ENCODE results near the gene GTSE1. TPM values are rescaled to one million over a fixed set of nuclear protein-coding genes. Genes with fewer than 3 reads are reported as not detected.

Gene GTSE1
- total RNA-seq (under 1 TPM; 0.30 to 0.68 TPM), polyA plus RNA-seq (not detected), total RNA-seq (0 to 0.78 (median 0.41) reads per million in 6 experiments)

GRCh38 chr22:46296257-46297150, at the start of gene GTSE1:
Gene GTSE1 (plus strand): TSS chr22:46296870. CDS start chr22:46297401, 531 bp downstream.
- POLR2A ChIA-PET: interaction anchor here (0.6 to 2.1 kb wide), 9 partner anchors 9 to 466 kb away, joined by 3 to 11 read pairs (median 7); partner anchors contain the start of genes CDPF1, TBC1D22A and TRMU
- H3K27me3 Mint-ChIP-seq: peaks cover 2 to 26% (median 15%) of the 10 kb centered on the region in 5 donors
- peak within 1 kb of the TSS; percentile 82 to 96 (median 90) for H3K4me3 Mint-ChIP-seq
- H3K27ac Mint-ChIP-seq: peak within 1 kb of the TSS; percentile 93 to 99 (median 98)
- peaks cover 0 to 7% (median 6%) of the 10 kb centered on the region in 3 donors for H3K36me3 Mint-ChIP-seq
- no peaks in the 10 kb centered on the region for H3K9me3 Mint-ChIP-seq
- DNase-seq: peak; percentile 90 to 99 (median 96)
- peak; percentile 98 to 99 for ATAC-seq
- H3K4me1 Mint-ChIP-seq: peaks cover 15 to 44% (median 33%) of the 10 kb centered on the region in 4 donors

GRCh38 chr22:46247443-46247975, 49.2 kb upstream of the GTSE1 start:
- peak overlapping the region in 2 of 10 donors; percentile 36 to 79 for H3K4me3 Mint-ChIP-seq
- H3K27me3 Mint-ChIP-seq: no peaks in the 10 kb centered on the region
- DNase-seq: no peak
- POLR2A ChIA-PET: interaction anchor here (1.6 kb wide), 1 partner anchor 9 kb away, joined by 4 read pairs; no protein-coding TSS in a partner anchor
- peaks cover 6 to 41% (median 30%) of the 10 kb centered on the region in 4 donors for H3K4me1 Mint-ChIP-seq
- ATAC-seq: no peak
- H3K36me3 Mint-ChIP-seq: peaks cover 0 to 19% (median 4%) of the 10 kb centered on the region in 3 donors
- no peaks in the 10 kb centered on the region for H3K9me3 Mint-ChIP-seq
- H3K27ac Mint-ChIP-seq: no peak overlapping the region

- H3K27me3 Mint-ChIP-seq: no peaks in the 10 kb centered on the region
- POLR2A ChIA-PET: interaction anchor here (0.7 to 2.1 kb wide), 11 partner anchors 9 to 1023 kb away, joined by 3 to 11 read pairs (median 3); partner anchors contain the start of genes GTSE1, PPARA and TTC38
Observed at GRCh38 chr22:46250035-46250782, 46.5 kb upstream of the GTSE1 start, which contains the start of gene CDPF1. Gene CDPF1 (minus strand): TSS chr22:46250293. CDS start chr22:46248284, 2,009 bp downstream.

GRCh38 chr22:46250783-46251125, 45.9 kb upstream of the GTSE1 start:
- POLR2A ChIA-PET: interaction anchor here (1.0 to 2.1 kb wide), 10 partner anchors 9 to 215 kb away, joined by 3 to 11 read pairs (median 4); partner anchors contain the start of genes GTSE1, PPARA and TTC38
- peak overlapping the region; percentile 51 to 86 (median 80) for H3K27ac Mint-ChIP-seq
- H3K4me1 Mint-ChIP-seq: peaks cover 6 to 41% (median 30%) of the 10 kb centered on the region in 4 donors
- H3K27me3 Mint-ChIP-seq: no peaks in the 10 kb centered on the region
- DNase-seq (peak in 1 of 10 donors; percentile 9), ATAC-seq (no peak)
- peak overlapping the region; percentile 76 to 91 (median 84) for H3K4me3 Mint-ChIP-seq
- peaks cover 0 to 4% (median 0%) of the 10 kb centered on the region in 3 donors for H3K36me3 Mint-ChIP-seq
- no peaks in the 10 kb centered on the region for H3K9me3 Mint-ChIP-seq

More at GRCh38 chr22:46250035-46250782, 46.5 kb upstream of the GTSE1 start, which contains the start of gene CDPF1:
- DNase-seq: peak; percentile 80 to 91 (median 86)
- peaks cover 6 to 43% (median 32%) of the 10 kb centered on the region in 4 donors for H3K4me1 Mint-ChIP-seq
- peaks cover 0 to 6% (median 0%) of the 10 kb centered on the region in 3 donors for H3K36me3 Mint-ChIP-seq
- peak; percentile 92 to 95 for ATAC-seq
- H3K27ac Mint-ChIP-seq: peak within 1 kb of the TSS; percentile 51 to 87 (median 81)
- H3K4me3 Mint-ChIP-seq: peak within 1 kb of the TSS; percentile 76 to 91 (median 84)
- no peaks in the 10 kb centered on the region for H3K9me3 Mint-ChIP-seq

GRCh38 chr22:46251266-46251665, 45.4 kb upstream of the GTSE1 start:
- Mint-ChIP-seq H3K4me1 (peaks cover 6 to 38% (median 29%) of the 10 kb centered on the region in 4 donors), H3K9me3 (peaks cover 0 to under 1% (median 0%) of the 10 kb centered on the region in 9 donors), H3K27me3 (no peaks in the 10 kb centered on the region), H3K36me3 (peaks cover 0 to 3% (median 0%) of the 10 kb centered on the region in 3 donors), H3K27ac (peak overlapping the region; percentile 51 to 87 (median 81)), H3K4me3 (peak overlapping the region; percentile 76 to 91 (median 84))
- DNase-seq: no peak
- POLR2A ChIA-PET: interaction anchor here (1.1 to 2.1 kb wide), 4 partner anchors 8 to 110 kb away, joined by 3 to 7 read pairs (median 4); partner anchors contain the start of gene TTC38
- no peak for ATAC-seq

- Mint-ChIP-seq H3K36me3 (peaks cover 0 to 2% (median 0%) of the 10 kb centered on the region in 3 donors), H3K27ac (peak overlapping the region in 5 of 10 donors; percentile 12 to 81 (median 78)), H3K27me3 (no peaks in the 10 kb centered on the region), H3K4me3 (peak overlapping the region in 7 of 10 donors; percentile 82 to 91 (median 83)), H3K9me3 (peaks cover 0 to 7% (median 0%) of the 10 kb centered on the region in 9 donors), H3K4me1 (peaks cover 6 to 33% (median 26%) of the 10 kb centered on the region in 4 donors)
- no peak for DNase-seq
- no peak for ATAC-seq
- POLR2A ChIA-PET: interaction anchor here (1.5 kb wide), 1 partner anchor 16 kb away, joined by 3 read pairs; the partner anchor contains the start of gene TTC38
Observed at GRCh38 chr22:46251816-46252380, 44.8 kb upstream of the GTSE1 start.

GRCh38 chr22:46256358-46256958, 40.2 kb upstream of the GTSE1 start:
- Mint-ChIP-seq H3K27ac (no peak overlapping the region), H3K9me3 (peaks cover 0 to 37% (median 5%) of the 10 kb centered on the region in 9 donors), H3K27me3 (peaks cover 16 to 28% (median 24%) of the 10 kb centered on the region in 5 donors), H3K36me3 (peaks cover 0 to 13% (median 5%) of the 10 kb centered on the region in 3 donors), H3K4me3 (no peak overlapping the region), H3K4me1 (peaks cover 2 to 8% (median 6%) of the 10 kb centered on the region in 4 donors)
- POLR2A ChIA-PET: no interaction called here
- DNase-seq: no peak
- ATAC-seq: no peak

- no peak for DNase-seq
- no peak overlapping the region for H3K4me3 Mint-ChIP-seq
- H3K36me3 Mint-ChIP-seq: peaks cover 0 to 13% (median 5%) of the 10 kb centered on the region in 3 donors
- POLR2A ChIA-PET: interaction anchor here (0.7 kb wide), 1 partner anchor 9 kb away, joined by 3 read pairs; no protein-coding TSS in a partner anchor
- no peak overlapping the region for H3K27ac Mint-ChIP-seq
- peaks cover 0 to 10% (median 3%) of the 10 kb centered on the region in 4 donors for H3K4me1 Mint-ChIP-seq
- peaks cover 29 to 53% (median 43%) of the 10 kb centered on the region in 5 donors for H3K27me3 Mint-ChIP-seq
- ATAC-seq: no peak
- peaks cover 0 to 40% (median 5%) of the 10 kb centered on the region in 9 donors for H3K9me3 Mint-ChIP-seq
Observed at GRCh38 chr22:46259374-46259773, 37.3 kb upstream of the GTSE1 start.

- H3K36me3 Mint-ChIP-seq: peaks cover 0 to 13% (median 5%) of the 10 kb centered on the region in 3 donors
- POLR2A ChIA-PET: no interaction called here
- H3K4me1 Mint-ChIP-seq: peaks cover 0 to 10% (median 4%) of the 10 kb centered on the region in 4 donors
- peaks cover 0 to 40% (median 5%) of the 10 kb centered on the region in 9 donors for H3K9me3 Mint-ChIP-seq
- no peak overlapping the region for H3K27ac Mint-ChIP-seq
- H3K27me3 Mint-ChIP-seq: peaks cover 29 to 55% (median 46%) of the 10 kb centered on the region in 5 donors
- ATAC-seq (no peak), DNase-seq (no peak)
- no peak overlapping the region for H3K4me3 Mint-ChIP-seq
Observed at GRCh38 chr22:46260038-46260437, 36.6 kb upstream of the GTSE1 start.

- no peak for DNase-seq
- peak in 1 of 2 donors; percentile 39 for ATAC-seq
- Mint-ChIP-seq H3K4me3 (peak overlapping the region in 4 of 10 donors; percentile 7 to 40 (median 22)), H3K9me3 (peaks cover 0 to 28% (median 2%) of the 10 kb centered on the region in 9 donors), H3K27me3 (peaks cover 30 to 55% (median 49%) of the 10 kb centered on the region in 5 donors), H3K36me3 (peaks cover 0 to 21% (median 5%) of the 10 kb centered on the region in 3 donors), H3K4me1 (peaks cover 0 to 17% (median 8%) of the 10 kb centered on the region in 4 donors), H3K27ac (no peak overlapping the region)
- POLR2A ChIA-PET: no interaction called here
Observed at GRCh38 chr22:46262449-46263215, 34.0 kb upstream of the GTSE1 start.
